WTC11 (cell line): ENCODE measurements around the gene MRPS18A. TPM values are rescaled to one million over a fixed set of nuclear protein-coding genes. Genes with fewer than 3 reads are reported as not detected.

ENCODE experiments used
- ATAC-seq: fragments of 200-7000 bp; cut with Tn5 transposase; 2 replicates; pipeline ENCODE4 v1.10.0; 2021; ENCODE audit warnings: mild to moderate bottlenecking, moderate library complexity
- CTCF ChIA-PET: fragments of 300-600 bp; sonication (Branson Sonifier 250); formaldehyde crosslinking; loops from one replicate; lab custom pipeline; 2021; ENCODE audit warnings: antibody characterized with exemption; lab: Charles Lee
- POLR2A ChIA-PET: fragments of 350-600 bp; sonication (Branson Sonifier 250); formaldehyde crosslinking; loops from one replicate; lab custom pipeline; 2021; ENCODE audit warnings: antibody characterized with exemption; lab: Charles Lee
- DNase-seq: peaks from one replicate; pipeline ENCODE4 v3.0.0; 2021; ENCODE audit warnings: low spot score
- H3K27ac Mint-ChIP-seq: 2 replicates; pipeline ENCODE4 v1.8.0; 2021; ENCODE audit warnings: mixed read lengths
- H3K27me3 Mint-ChIP-seq: 2 replicates; pipeline ENCODE4 v1.8.0; 2021; ENCODE audit warnings: low read depth, mild to moderate bottlenecking, moderate library complexity, mixed read lengths
- H3K36me3 Mint-ChIP-seq: 2 replicates; pipeline ENCODE4 v1.8.0; 2021; ENCODE audit warnings: mixed read lengths
- H3K4me1 Mint-ChIP-seq: 2 replicates; pipeline ENCODE4 v1.8.0; 2022; ENCODE audit warnings: mixed read lengths
- H3K4me3 Mint-ChIP-seq: 2 replicates; pipeline ENCODE4 v1.8.0; 2021; ENCODE audit warnings: mild to moderate bottlenecking, moderate library complexity, mixed read lengths
- H3K9me3 Mint-ChIP-seq: 2 replicates; pipeline ENCODE4 v1.8.0; 2021; ENCODE audit warnings: mixed read lengths
- ARID4B ChIP-seq: sonication (generic); formaldehyde crosslinking; IDR thresholded peaks from 2 replicates; pipeline ENCODE4 v1.8.0; 2023; ENCODE audit warnings: missing genetic modification reagents, mild to moderate bottlenecking, borderline replicate concordance
- CBFB ChIP-seq: sonication (generic); formaldehyde crosslinking; IDR thresholded peaks from 2 replicates; pipeline ENCODE4 v1.8.1; 2022; ENCODE audit warnings: mild to moderate bottlenecking, low read depth, missing genetic modification reagents
- CTCF ChIP-seq: fragments of 200-600 bp; IDR thresholded peaks from 2 replicates; pipeline ENCODE4 v1.8.0; 2022; ENCODE audit warnings: antibody characterized with exemption
- FOXJ3 ChIP-seq: sonication (generic); formaldehyde crosslinking; IDR thresholded peaks from 2 replicates; pipeline ENCODE4 v1.9.0; 2021; ENCODE audit warnings: missing genetic modification reagents, mild to moderate bottlenecking, borderline replicate concordance
- FOXP1 ChIP-seq: sonication (generic); formaldehyde crosslinking; IDR thresholded peaks from 2 replicates; pipeline ENCODE4 v1.8.0; 2022; ENCODE audit warnings: missing genetic modification reagents, mild to moderate bottlenecking, moderate library complexity, borderline replicate concordance
- HMGA2 ChIP-seq: fragments of 250-450 bp; sonication (Bioruptor Pico); IDR thresholded peaks from 2 replicates; pipeline ENCODE4 v1.4.0; 2021; ENCODE audit warnings: mild to moderate bottlenecking, moderate library complexity
- JAZF1 ChIP-seq: fragments of 250-450 bp; sonication (Bioruptor Pico); IDR thresholded peaks from 2 replicates; pipeline ENCODE4 v1.9.0; 2021; ENCODE audit warnings: moderate library complexity, mild to moderate bottlenecking, inconsistent platforms
- JUN ChIP-seq: sonication (generic); formaldehyde crosslinking; IDR thresholded peaks from 2 replicates; pipeline ENCODE4 v1.8.0; 2023; ENCODE audit warnings: mild to moderate bottlenecking, missing genetic modification reagents
- NFE2L1 ChIP-seq: sonication (generic); formaldehyde crosslinking; IDR thresholded peaks from 2 replicates; pipeline ENCODE4 v1.8.1; 2023; ENCODE audit warnings: missing genetic modification reagents
- NR3C1 ChIP-seq: sonication (generic); formaldehyde crosslinking; conservative IDR thresholded peaks from 2 replicates; pipeline ENCODE4 v1.8.1; 2023; ENCODE audit warnings: low read depth, mild to moderate bottlenecking, missing genetic modification reagents
- PRDM15 ChIP-seq: sonication (generic); formaldehyde crosslinking; IDR thresholded peaks from 2 replicates; pipeline ENCODE4 v1.8.0; 2022; ENCODE audit warnings: missing genetic modification reagents
- RORB ChIP-seq: fragments of 250-450 bp; sonication (Bioruptor Pico); IDR thresholded peaks from 2 replicates; pipeline ENCODE4 v1.9.0; 2021; ENCODE audit warnings: mild to moderate bottlenecking
- SMAD4 ChIP-seq: sonication (generic); formaldehyde crosslinking; IDR thresholded peaks from 2 replicates; pipeline ENCODE4 v1.8.0; 2022; ENCODE audit warnings: mild to moderate bottlenecking, missing genetic modification reagents
- TEAD1 ChIP-seq: sonication (generic); formaldehyde crosslinking; IDR thresholded peaks from 2 replicates; pipeline ENCODE4 v1.8.0; 2022; ENCODE audit warnings: mild to moderate bottlenecking, missing genetic modification reagents
- TP53 ChIP-seq: sonication (generic); formaldehyde crosslinking; IDR thresholded peaks from 2 replicates; pipeline ENCODE4 v1.8.1; 2023; ENCODE audit warnings: mild to moderate bottlenecking, missing genetic modification reagents
- ZBTB21 ChIP-seq: sonication (generic); formaldehyde crosslinking; IDR thresholded peaks from 2 replicates; pipeline ENCODE4 v1.8.1; 2023; ENCODE audit warnings: mild to moderate bottlenecking, missing genetic modification reagents, borderline replicate concordance
- ZMAT4 ChIP-seq: fragments of 250-450 bp; sonication (Bioruptor Pico); IDR thresholded peaks from 2 replicates; pipeline ENCODE4 v1.9.0; 2021; ENCODE audit warnings: mild to moderate bottlenecking
- ZNF121 ChIP-seq: sonication (generic); formaldehyde crosslinking; IDR thresholded peaks from 2 replicates; pipeline ENCODE4 v1.8.0; 2023; ENCODE audit warnings: missing genetic modification reagents
- ZNF138 ChIP-seq: sonication (generic); formaldehyde crosslinking; conservative IDR thresholded peaks from 2 replicates; pipeline ENCODE4 v1.8.1; 2022; ENCODE audit warnings: mild to moderate bottlenecking, moderate library complexity, missing genetic modification reagents
- ZNF232 ChIP-seq: sonication (generic); formaldehyde crosslinking; IDR thresholded peaks from 2 replicates; pipeline ENCODE4 v1.8.0; 2022; ENCODE audit warnings: mild to moderate bottlenecking, missing genetic modification reagents
- total RNA-seq: library from RNA; stranded (reverse); gene quantifications from 3 replicates; pipeline ENCODE4 v1.2.3, GENCODE V29; 2021

The MRPS18A gene
- total RNA-seq, 1 experiment from 2014 or later: 61.6 TPM

- DNase-seq (no peak), ATAC-seq (no peak)
- Mint-ChIP-seq H3K27ac (no peak overlapping the region), H3K4me3 (no peak overlapping the region), H3K9me3 (no peaks in the 10 kb centered on the region), H3K36me3 (no peaks in the 10 kb centered on the region), H3K4me1 (peaks cover 16% of the 10 kb centered on the region), H3K27me3 (no peaks in the 10 kb centered on the region; the same call in 1 of the 2 replicates)
- TF ChIP-seq CBFB (no peak), JUN (CRISPR knock-in tag) (no peak), PRDM15 (CRISPR knock-in tag) (no peak), TEAD1 (CRISPR knock-in tag) (no peak), FOXJ3 (CRISPR knock-in tag) (no peak), TP53 (CRISPR knock-in tag) (no peak), HMGA2 (CRISPR knock-in tag) (no peak), FOXP1 (CRISPR knock-in tag) (no peak), NR3C1 (CRISPR knock-in tag) (no peak), ZMAT4 (CRISPR knock-in tag) (no peak), NFE2L1 (CRISPR knock-in tag) (no peak), ARID4B (CRISPR knock-in tag) (no peak), RORB (CRISPR knock-in tag) (no peak), SMAD4 (CRISPR knock-in tag) (no peak), ZNF138 (no peak), ZNF232 (CRISPR knock-in tag) (no peak), JAZF1 (CRISPR knock-in tag) (no peak), ZBTB21 (CRISPR knock-in tag) (no peak), ZNF121 (CRISPR knock-in tag) (no peak), CTCF (no peak)
- ChIA-PET POLR2A (interaction anchor here (0.8 to 1.5 kb wide), 4 partner anchors 13 to 47 kb away, joined by 3 to 5 read pairs (median 4); no protein-coding TSS in a partner anchor), CTCF (interaction anchor here (1.0 to 3.2 kb wide), 5 partner anchors 9 to 238 kb away, joined by 3 to 11 read pairs (median 5); partner anchors contain the start of gene VEGFA)
Measured at GRCh38 chr6:43715056-43715788, 27.6 kb upstream of the MRPS18A start.
